ENCODE measurements around the gene TJP2. TPM values are rescaled to one million over a fixed set of nuclear protein-coding genes. Genes with fewer than 3 reads are reported as not detected.

Gene TJP2
- total RNA-seq, 1 donor from 2014 or later: 4.5 TPM

DNA sequence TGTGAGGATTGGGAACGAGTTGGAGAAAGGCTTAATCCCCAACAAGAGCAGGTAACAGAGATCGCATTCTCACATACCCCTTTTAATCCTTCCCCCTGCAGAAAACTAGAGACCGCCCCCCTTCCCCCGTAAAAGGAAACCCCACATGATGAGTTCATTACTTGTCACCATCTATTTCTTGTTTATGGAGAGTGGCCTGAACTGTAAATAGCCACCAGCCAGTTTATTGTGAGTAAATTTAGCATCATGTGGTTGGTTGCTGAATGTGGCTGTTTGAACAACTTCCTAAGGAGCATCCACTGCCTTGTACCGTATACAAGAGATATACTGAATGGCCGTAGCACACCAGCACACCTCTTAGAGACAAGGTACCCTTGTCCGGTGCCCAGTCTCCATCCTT, 62.1 kb downstream of the TJP2 start:
- DNase-seq: no peak

DNA sequence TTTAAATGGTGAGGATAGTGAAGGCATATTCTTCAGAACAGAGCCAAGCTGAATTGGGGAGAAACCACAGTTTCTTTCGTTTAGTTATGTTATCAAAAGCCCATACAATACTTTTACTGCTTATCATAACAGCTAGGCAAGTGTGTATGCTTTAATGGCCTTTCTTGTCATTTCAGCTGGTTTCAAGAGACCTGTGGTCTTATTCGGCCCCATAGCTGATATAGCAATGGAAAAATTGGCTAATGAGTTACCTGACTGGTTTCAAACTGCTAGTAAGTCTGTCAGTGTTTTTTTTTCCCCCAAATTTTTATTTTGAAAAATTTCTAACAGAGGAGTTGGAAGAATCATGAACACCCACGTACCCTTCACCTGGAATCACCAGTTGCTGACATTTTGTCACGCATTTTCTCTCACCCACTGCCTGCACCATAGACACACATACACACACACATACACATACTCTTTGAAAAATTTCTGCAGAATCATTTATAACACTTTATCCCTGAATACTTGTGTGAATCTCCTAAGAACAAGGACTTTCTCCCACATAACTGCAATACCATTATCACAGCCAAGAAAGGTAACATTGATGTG, 63.7 kb downstream of the TJP2 start:
- no peak for DNase-seq

- no peak for DNase-seq
These were observed 69.0 kb downstream of the TJP2 start for GRCh38 chr9:69243116-69243515.

DNA sequence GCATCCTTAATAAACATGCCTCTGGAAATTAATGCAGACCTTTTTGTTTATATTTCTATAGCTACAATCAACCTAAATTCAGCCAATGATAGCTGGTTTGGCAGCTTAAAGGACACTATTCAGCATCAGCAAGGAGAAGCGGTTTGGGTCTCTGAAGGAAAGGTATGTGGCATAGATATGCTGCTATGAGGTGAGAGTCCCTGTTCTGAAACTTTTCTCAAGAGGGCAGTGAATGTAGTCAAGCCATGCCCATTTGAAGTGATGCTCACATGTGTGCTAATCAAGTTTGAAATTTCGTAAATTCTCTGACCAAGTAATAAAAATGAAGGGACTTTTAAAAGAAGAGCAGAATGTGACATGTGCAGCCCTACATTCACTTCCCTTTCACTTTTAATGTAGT, 72.6 kb downstream of the TJP2 start:
- DNase-seq: no peak

- DNase-seq: no peak
These were observed 73.9 kb downstream of the TJP2 start for GRCh38 chr9:69248005-69248404.

DNA sequence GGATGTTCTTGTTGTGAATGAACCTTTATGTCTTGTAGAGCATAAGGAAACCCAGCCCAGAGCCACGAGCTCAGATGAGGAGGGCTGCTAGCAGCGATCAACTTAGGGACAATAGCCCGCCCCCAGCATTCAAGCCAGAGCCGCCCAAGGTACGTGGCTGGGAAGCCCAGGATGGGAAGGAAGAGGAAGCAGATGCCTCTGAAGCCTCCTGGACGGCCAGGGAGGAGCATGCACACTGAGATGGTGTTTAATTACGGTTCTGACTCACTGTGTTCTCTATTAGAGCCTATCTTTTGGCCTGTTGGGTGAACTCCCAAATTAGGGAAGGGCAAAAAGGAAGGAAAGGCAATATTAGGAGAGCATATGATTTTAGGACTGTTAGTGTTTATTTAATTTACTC, 75.3 kb downstream of the TJP2 start:
- DNase-seq: no peak

GRCh38 chr9:69250681-69251080, 76.6 kb downstream of the TJP2 start:
- DNase-seq: no peak

- DNase-seq: no peak
These were observed 78.4 kb downstream of the TJP2 start for GRCh38 chr9:69252436-69252835.

DNA sequence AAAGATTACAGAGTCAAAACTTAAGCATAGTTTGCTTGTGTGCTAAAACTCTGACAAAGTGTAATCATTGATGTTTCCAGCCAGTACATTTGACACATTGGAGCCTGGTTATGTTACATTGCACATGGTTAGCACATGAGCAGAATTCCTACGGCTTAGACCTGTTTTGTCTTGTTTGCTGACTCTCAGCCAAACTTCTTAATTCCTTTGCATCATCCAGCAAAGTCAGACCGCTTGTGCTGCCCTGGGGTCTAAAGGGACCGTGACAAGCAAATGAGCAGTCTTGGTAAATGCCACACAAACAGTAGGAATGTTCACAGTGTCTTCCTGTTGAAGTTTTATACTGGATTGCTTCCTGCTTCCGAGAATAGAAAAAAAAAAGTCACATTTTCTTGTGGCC, 79.0 kb downstream of the TJP2 start:
- DNase-seq: no peak

GRCh38 chr9:69254223-69254622, 80.1 kb downstream of the TJP2 start:
- DNase-seq: no peak

GRCh38 chr9:69255591-69255990, 81.5 kb downstream of the TJP2 start:
- no peak for DNase-seq

GRCh38 chr9:69258551-69258950, 84.5 kb downstream of the TJP2 start:
- DNase-seq: no peak

DNA sequence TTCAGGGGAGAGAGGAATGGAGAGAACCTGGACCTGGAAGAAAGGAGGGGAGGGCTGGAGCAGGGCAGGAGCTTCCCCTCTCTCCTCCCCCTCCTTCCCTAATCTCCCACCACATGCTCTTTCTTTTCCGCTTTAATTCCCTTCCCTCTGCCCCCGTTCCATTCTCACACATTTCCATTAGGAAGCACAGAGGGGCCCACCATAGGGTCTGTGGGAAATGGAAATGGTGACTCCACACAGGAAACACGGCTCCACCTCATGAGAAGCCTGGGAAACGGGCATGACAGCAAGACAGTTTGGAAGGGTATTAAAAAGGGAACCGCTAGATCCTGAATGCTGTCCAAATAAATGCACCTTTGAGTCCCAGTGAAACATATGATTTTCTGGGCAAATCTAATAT, 86.1 kb downstream of the TJP2 start:
- no peak for DNase-seq

DNA sequence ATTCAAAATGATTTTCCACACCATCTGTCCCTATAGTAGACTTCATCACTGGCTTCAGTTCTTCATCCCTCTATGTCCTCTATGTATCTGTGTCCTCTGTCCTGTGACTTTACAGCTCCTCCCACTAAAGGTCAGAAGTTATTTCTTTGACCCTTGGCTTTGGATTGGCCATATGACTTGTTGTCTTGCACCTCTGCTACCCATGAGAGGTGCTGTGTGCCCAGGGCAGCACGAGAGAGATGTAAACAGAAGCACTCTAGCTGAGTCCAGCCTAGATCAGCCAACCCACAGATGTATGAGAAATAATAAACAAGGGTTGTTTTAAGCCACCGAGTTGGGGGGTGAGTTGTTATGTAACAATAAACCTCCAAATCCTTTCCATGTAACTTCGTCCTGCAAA, 87.6 kb downstream of the TJP2 start:
- DNase-seq: no peak

GRCh38 chr9:69264526-69264925, 90.4 kb downstream of the TJP2 start:
- DNase-seq: no peak

DNA sequence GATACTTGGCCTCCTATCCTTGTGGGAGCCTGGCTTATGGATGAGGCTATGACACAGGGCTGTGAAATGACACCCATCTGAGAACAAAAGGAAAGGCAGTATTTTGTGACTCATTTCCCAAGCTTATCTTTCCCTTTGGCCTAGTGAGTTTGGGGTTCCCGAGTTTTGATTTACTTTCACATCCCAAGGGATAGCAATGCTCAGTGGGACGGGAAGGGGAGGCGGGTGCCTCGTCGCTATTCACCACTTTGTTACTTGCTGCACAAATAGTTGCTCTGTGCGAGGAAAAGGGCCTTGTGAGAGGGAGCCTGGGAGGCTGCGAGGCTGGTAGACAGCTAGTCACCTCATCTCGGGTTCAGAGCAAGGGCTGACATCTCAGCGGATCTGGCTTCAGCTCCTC, 91.8 kb downstream of the TJP2 start:
- no peak for DNase-seq

DNA sequence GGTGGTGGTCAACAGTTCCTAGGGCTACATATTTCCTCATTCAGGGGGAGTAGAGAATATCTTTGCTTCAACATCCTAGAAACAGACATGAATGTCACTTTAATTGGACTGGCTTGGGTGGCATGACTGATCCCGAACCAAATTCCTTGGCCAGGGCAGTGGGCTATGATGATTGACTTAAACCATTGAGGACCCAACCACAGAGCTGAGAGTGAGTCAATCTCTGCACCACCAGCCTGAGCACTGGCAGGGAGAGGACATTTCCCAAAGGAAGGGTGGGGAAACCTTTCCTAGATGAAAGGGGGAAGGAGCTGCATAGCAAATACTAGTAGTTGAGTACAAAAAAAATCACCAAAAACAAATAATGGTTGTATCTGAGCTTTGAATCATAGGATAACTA, 98.1 kb downstream of the TJP2 start:
- DNase-seq: no peak

DNA sequence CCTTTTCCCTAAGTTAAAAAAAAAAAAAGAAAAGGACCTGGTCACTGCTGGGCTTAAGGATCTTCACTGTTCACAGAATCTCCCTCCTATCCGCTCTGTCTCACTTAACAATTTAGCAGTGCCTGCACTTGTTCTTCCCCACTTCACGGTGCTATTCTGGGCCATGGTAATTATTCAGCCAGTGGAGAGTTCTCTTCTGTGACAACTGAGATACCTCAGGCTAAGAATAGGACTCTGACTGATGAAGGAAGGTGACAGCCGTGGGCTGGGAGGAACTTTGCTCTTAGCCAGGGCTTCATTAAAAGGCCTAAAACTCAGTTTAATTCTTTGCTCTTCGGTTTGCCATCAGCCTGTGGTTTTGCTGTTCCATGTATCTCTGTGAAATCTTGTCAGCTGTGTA, 99.1 kb downstream of the TJP2 start:
- no peak for DNase-seq

- no peak for DNase-seq
These were observed 102.7 kb downstream of the TJP2 start for GRCh38 chr9:69276775-69277174.

DNA sequence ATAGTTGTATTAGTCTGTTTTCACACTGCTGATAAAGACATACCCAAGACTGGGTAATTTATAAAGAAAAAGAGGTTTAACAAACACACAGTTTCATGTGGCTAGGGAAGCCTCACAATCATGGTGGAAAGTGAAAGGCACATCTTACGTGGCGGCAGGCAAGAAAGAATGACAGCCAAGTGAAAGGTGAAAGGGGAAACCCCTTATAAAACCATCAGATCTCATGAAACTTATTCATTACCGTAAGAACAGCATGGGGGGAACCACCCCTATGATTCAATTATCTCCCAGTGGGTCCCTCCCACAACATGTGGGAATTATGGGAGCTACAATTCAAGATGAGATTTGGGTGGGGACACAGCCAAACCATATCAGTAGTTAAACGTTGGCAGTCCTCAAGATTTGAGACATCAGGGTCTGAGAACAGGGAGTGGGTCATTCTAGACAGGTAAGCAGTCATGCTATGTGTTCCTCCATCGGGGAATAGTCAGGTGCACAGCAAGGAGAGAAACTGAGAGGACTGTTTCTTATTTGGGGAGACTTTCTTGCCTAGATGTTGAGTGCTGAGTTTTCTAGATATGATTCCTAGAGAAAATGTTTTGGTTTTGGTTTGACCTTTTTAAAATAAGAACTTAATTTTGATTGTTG, 105.1 kb downstream of the TJP2 start:
- no peak for DNase-seq

GRCh38 chr9:69279733-69280132, 105.7 kb downstream of the TJP2 start:
- DNase-seq: no peak

- DNase-seq: no peak
These were observed 108.9 kb downstream of the TJP2 start for GRCh38 chr9:69283003-69283402.

- no peak for DNase-seq
These were observed 118.0 kb downstream of the TJP2 start for GRCh38 chr9:69292078-69292477.

DNA sequence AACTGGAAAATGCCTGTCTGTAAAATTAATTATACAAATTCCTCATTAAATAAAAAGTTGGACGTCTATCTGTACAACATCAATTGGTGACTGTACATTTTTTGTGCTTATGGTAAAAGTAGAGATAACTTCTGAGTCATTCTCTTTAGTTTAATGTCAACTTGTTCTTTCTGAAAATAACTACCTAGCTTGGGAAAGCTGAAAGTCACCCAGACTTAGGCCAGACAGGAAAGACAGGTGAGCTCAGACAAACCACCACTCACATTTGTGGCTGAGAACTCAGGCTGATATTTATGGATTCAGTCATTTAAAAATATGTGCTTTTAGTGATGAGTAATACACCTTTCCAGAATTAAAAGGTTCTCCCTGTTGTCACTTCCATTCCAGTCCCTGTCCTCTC, 119.1 kb downstream of the TJP2 start:
- no peak for DNase-seq

Measured in occipital lobe (tissue), 2 donors.